Spleen (tissue), 11 donors: ENCODE results near the gene UFD1. TPM values are rescaled to one million over a fixed set of nuclear protein-coding genes. Genes with fewer than 3 reads are reported as not detected.

Source experiments
- DNase-seq: peaks from one replicate; pipeline ENCODE4 v3.0.0-alpha.2; 2020
- H3K27ac ChIP-seq, 8 donors: fragments of 200-600 bp; sonication (generic) in 7 of 8; 1 replicate in 4 of 8; 2 replicates in 4 of 8; pipeline versions ENCODE4 v1.5.0 to v1.8.0; 2016 to 2021; ENCODE audit warnings: inconsistent platforms in 4 of 8, mild to moderate bottlenecking in 4 of 8, moderate library complexity in 1 of 8
- H3K27me3 ChIP-seq, 7 donors: fragments of 200-600 bp; sonication (generic) in 6 of 7; replicated peaks in 1 of 7; 1 replicate in 4 of 7; 2 replicates in 3 of 7; pipeline versions ENCODE4 v1.5.0 to v1.8.0; 2016 to 2021; ENCODE audit warnings: inconsistent platforms in 3 of 7, mild to moderate bottlenecking in 1 of 7
- H3K36me3 ChIP-seq, 6 donors: fragments of 200-600 bp; sonication (generic) in 5 of 6; 1 replicate in 4 of 6; 2 replicates in 2 of 6; pipeline versions ENCODE4 v1.5.0 to v1.8.0; 2016 to 2021; ENCODE audit warnings: inconsistent platforms in 2 of 6
- H3K4me1 ChIP-seq, 6 donors: fragments of 200-600 bp; sonication (generic) in 5 of 6; 1 replicate in 3 of 6; 2 replicates in 3 of 6; pipeline versions ENCODE4 v1.5.0 to v1.8.0; 2016 to 2021; ENCODE audit warnings: inconsistent platforms in 3 of 6
- H3K4me3 ChIP-seq, 8 donors: fragments of 200-600 bp; sonication (generic) in 7 of 8; 1 replicate in 4 of 8; 2 replicates in 4 of 8; pipeline versions ENCODE4 v1.5.0 to v1.8.0; 2016 to 2021; ENCODE audit warnings: inconsistent platforms in 4 of 8, mild to moderate bottlenecking in 4 of 8, moderate library complexity in 2 of 8
- H3K9me3 ChIP-seq, 8 donors: fragments of 200-600 bp; sonication (generic) in 7 of 8; 1 replicate in 4 of 8; 2 replicates in 4 of 8; pipeline versions ENCODE4 v1.5.0 to v1.8.0; 2016 to 2021; ENCODE audit warnings: inconsistent platforms in 4 of 8
- CTCF ChIP-seq, 11 experiments: fragments of 200-600 bp in 7 of 11; fragments of 450-650 bp in 4 of 11; sonication (generic) in 4 of 11; IDR thresholded peaks in 8 of 11; conservative IDR thresholded peaks in 3 of 11; 1 replicate in 7 of 11; 2 replicates in 4 of 11; pipeline versions ENCODE4 v1.4.0 to v1.8.0; 2016 to 2021; ENCODE audit warnings: antibody characterized with exemption in 11 of 11, inconsistent platforms in 4 of 11, mild to moderate bottlenecking in 1 of 11
- POLR2A ChIP-seq, 3 donors: fragments of 450-650 bp; IDR thresholded peaks; one replicate each; pipeline ENCODE4 v1.5.1; 2017; ENCODE audit warnings: antibody characterized with exemption in 3 of 3, mild to moderate bottlenecking in 1 of 3
- POLR2AphosphoS5 ChIP-seq, 3 donors: sonication (generic); formaldehyde crosslinking; IDR thresholded peaks; one replicate each; pipeline ENCODE4 v1.5.1; 2017; ENCODE audit warnings: antibody characterized with exemption in 3 of 3
- WGBS, 5 donors: extraction: QIAGEN DNeasy Blood & Tissue Kit in 3 of 5; methylation state at CpG; one replicate each; pipeline versions ENCODE4 v1.1.5 to v1.1.7; 2013 to 2018; 5-methylcytosine and 5-hydroxymethylcytosine counted together
- intact Hi-C: fragments of 100-400 bp; cut with DNase I; formaldehyde crosslinking; loops from one replicate; pipeline ENCODE4 v1.15.0; 2023; ENCODE audit warnings: low total_unique reads
- polyA plus RNA-seq, 3 donors: library from polyadenylated mRNA; stranded (reverse); fragments of 200-250 nt; gene quantifications; one replicate each; pipeline ENCODE4 v1.2.1, GENCODE V29; 2013
- total RNA-seq, 7 donors: library from RNA; depleted of rRNA in 3 of 7; stranded (reverse); fragments of >200 nt in 3 of 7; fragmentation: NEBNext Ultra II Directional in 4 of 7; extraction: Animal tissue kit (Norgen Biotek cat#: 25700) in 4 of 7; gene quantifications; one replicate each; pipeline versions ENCODE4 v1.1.0 to v1.2.1, GENCODE V29; 2016 to 2021
- donor health status: healthy with polysubstance abuse.
- donor health status: DM: no; HTN: no; CAD: no; lungs with moderate emphysema.
- donor health status: DM: no; HTN: no; CAD: no.
- donor health status: Bipolar disorder and iron deficiency.
- donor health status: healthy.
- donor health status: DM: no; HTN: no; CAD: no.
- donor health status: DM: yes; HTN: yes; CAD: no.

The UFD1 gene
- total and polyA plus RNA-seq, 10 donors = 35.6 to 55.4 (median 42.4) TPM

- Histone ChIP-seq H3K27ac (peak overlapping the region in 1 of 8 donors; percentile 10), H3K36me3 (peaks cover 3 to 69% (median 52%) of the 10 kb centered on the region in 6 donors), H3K4me1 (peaks cover 6 to 22% (median 15%) of the 10 kb centered on the region in 6 donors), H3K9me3 (no peaks in the 10 kb centered on the region), H3K4me3 (no peak overlapping the region), H3K27me3 (no peaks in the 10 kb centered on the region)
- intact Hi-C loops = no loop called here
- no peak for DNase-seq
- WGBS, 5 donors = 95 to 99% (median 98%) methylated on average over 4 of the region's 4 CpGs
- TF ChIP-seq POLR2AphosphoS5 (IDR thresholded peaks at IDR 0.05) (peak in 1 of 3 donors; percentile 15), CTCF (IDR thresholded peaks at IDR 0.05 in 8 of 11, conservative IDR thresholded peaks at IDR 0.05 in 3 of 11) (no peak), POLR2A (IDR thresholded peaks at IDR 0.05) (no peak)
Observed at GRCh38 chr22:19451570-19451969, 27.4 kb downstream of the UFD1 start.

GRCh38 chr22:19450363-19451175, 28.4 kb downstream of the UFD1 start:
- no peak overlapping the region for H3K27ac ChIP-seq
- intact Hi-C loops = no loop called here
- TF ChIP-seq POLR2A (IDR thresholded peaks at IDR 0.05) = no peak
- no peak for TF ChIP-seq POLR2AphosphoS5 (IDR thresholded peaks at IDR 0.05)
- no peak for TF ChIP-seq CTCF (IDR thresholded peaks at IDR 0.05 in 8 of 11, conservative IDR thresholded peaks at IDR 0.05 in 3 of 11)
- peaks cover 0 to 59% (median 42%) of the 10 kb centered on the region in 6 donors for H3K36me3 ChIP-seq
- no peaks in the 10 kb centered on the region for H3K27me3 ChIP-seq
- WGBS, 5 donors = 87 to 94% (median 90%) methylated on average over 8 of the region's 8 CpGs
- no peaks in the 10 kb centered on the region for H3K9me3 ChIP-seq
- DNase-seq = no peak
- peaks cover 15 to 32% (median 25%) of the 10 kb centered on the region in 6 donors for H3K4me1 ChIP-seq
- H3K4me3 ChIP-seq = no peak overlapping the region

- no peaks in the 10 kb centered on the region for H3K9me3 ChIP-seq
- H3K36me3 ChIP-seq = peaks cover 0 to 53% (median 33%) of the 10 kb centered on the region in 6 donors
- no peak overlapping the region for H3K4me3 ChIP-seq
- TF ChIP-seq CTCF (IDR thresholded peaks at IDR 0.05 in 8 of 11, conservative IDR thresholded peaks at IDR 0.05 in 3 of 11) (no peak), POLR2AphosphoS5 (IDR thresholded peaks at IDR 0.05) (no peak)
- intact Hi-C loops = loop anchor here (10.0 kb wide), 1 partner anchor 155 kb away; the partner anchor contains the start of gene CLTCL1
- DNase-seq = no peak
- peaks cover 15 to 44% (median 34%) of the 10 kb centered on the region in 6 donors for H3K4me1 ChIP-seq
- whole genome bisulfite sequencing, 5 donors = 76 to 88% (median 80%) methylated on average over 2 of the region's 2 CpGs
- H3K27ac ChIP-seq = peak overlapping the region in 1 of 8 donors; percentile 98
- no peaks in the 10 kb centered on the region for H3K27me3 ChIP-seq
Observed at GRCh38 chr22:19449422-19449767, 29.6 kb downstream of the UFD1 start.

GRCh38 chr22:19448739-19449421, 30.1 kb downstream of the UFD1 start:
- Histone ChIP-seq H3K27ac (peak overlapping the region in 4 of 8 donors; percentile 96 to 98 (median 97)), H3K27me3 (no peaks in the 10 kb centered on the region), H3K36me3 (peaks cover 0 to 53% (median 33%) of the 10 kb centered on the region in 6 donors), H3K9me3 (no peaks in the 10 kb centered on the region), H3K4me3 (peak overlapping the region in 2 of 8 donors; percentile 84 to 98), H3K4me1 (peaks cover 15 to 49% (median 37%) of the 10 kb centered on the region in 6 donors)
- TF ChIP-seq CTCF (IDR thresholded peaks at IDR 0.05 in 8 of 11, conservative IDR thresholded peaks at IDR 0.05 in 3 of 11) (no peak), POLR2AphosphoS5 (IDR thresholded peaks at IDR 0.05) (no peak), POLR2A (IDR thresholded peaks at IDR 0.05) (no peak)
- intact Hi-C loops = loop anchor here (10.0 kb wide), 1 partner anchor 154 kb away; the partner anchor contains the start of gene CLTCL1
- DNase-seq = no peak
- WGBS, 5 donors = 81 to 86% (median 85%) methylated on average over 4 to 5 of the region's 5 CpGs
